HCT116 (cell line): ENCODE measurements around the gene IL17D. TPM values are rescaled to one million over a fixed set of nuclear protein-coding genes. Genes with fewer than 3 reads are reported as not detected.

Source experiments
- ATAC-seq: fragments of 200-7000 bp; cut with Tn5 transposase; 2 replicates; pipeline ENCODE4 v1.9.1; 2020; ENCODE audit warnings: mild to moderate bottlenecking, moderate library complexity
- BruUV-seq: library from RNA; stranded (reverse); fragments of 400-500 nt; replicated peaks from 2 replicates; lab custom pipeline; 2021; lab: Mats Ljungman, UMichigan
- CTCF ChIA-PET: fragments of 300-600 bp; sonication (Branson Sonifier 250); formaldehyde crosslinking; loops from one replicate; lab custom pipeline; 2021; ENCODE audit warnings: antibody characterized with exemption; lab: Charles Lee
- POLR2A ChIA-PET: fragments of 300-600, 350-600 bp; sonication (Branson Sonifier 250); formaldehyde crosslinking; loops from one replicate; lab custom pipeline; 2021; ENCODE audit warnings: antibody characterized with exemption; lab: Charles Lee
- RAD21 ChIA-PET, 2 experiments: fragments of 300-600 bp; sonication (Branson Sonifier 250); formaldehyde crosslinking; loops; one replicate each; lab custom pipeline; 2023; ENCODE audit warnings: low total read pairs in 2 of 2; ENCODE audit not compliant: uncharacterized antibody in 2 of 2, unreplicated experiment in 2 of 2, low non-redundant PET in 1 of 2; lab: Charles Lee
- DNase-seq: peaks from one replicate; pipeline ENCODE4 v3.0.0-alpha.2; 2010; ENCODE audit warnings: low read depth, low spot score
- H2AFZ ChIP-seq: fragments of 200-600 bp; shearing (Covaris generic), sonication (generic); 2 replicates; pipeline ENCODE4 v1.6.1; 2017; ENCODE audit warnings: low read depth, mixed run types, mixed read lengths, antibody characterized with exemption, low read length; ENCODE audit not compliant: poor library complexity, severe bottlenecking
- H3K27ac ChIP-seq: 2 replicates; pipeline ENCODE4 v1.5.1; 2012; ENCODE audit warnings: low read depth, low read length
- H3K27me3 ChIP-seq: fragments of 200-600 bp; sonication (generic); 2 replicates; pipeline ENCODE4 v1.6.1; 2016; ENCODE audit warnings: mixed run types, low read length, mixed read lengths; ENCODE audit not compliant: insufficient read depth
- H3K36me3 ChIP-seq, 2 experiments: fragments of 200-500 bp in 1 of 2; fragments of 200-600 bp in 1 of 2; sonication (Bioruptor generic) in 1 of 2; sonication (generic) in 1 of 2; 2 replicates each; pipeline versions ENCODE4 v1.5.1 to v1.6.1; 2014 to 2016; ENCODE audit warnings: low read length in 2 of 2, inconsistent platforms in 1 of 2, mixed read lengths in 1 of 2, mixed run types in 1 of 2; ENCODE audit not compliant: insufficient read depth in 2 of 2, control insufficient read depth in 1 of 2
- H3K4me1 ChIP-seq, 2 experiments: fragments of 200-600 bp in 1 of 2; sonication (generic) in 1 of 2; 2 replicates each; pipeline versions ENCODE4 v1.5.1 to v1.6.1; 2012 to 2017; ENCODE audit warnings: low read length in 2 of 2, inconsistent platforms in 1 of 2, mild to moderate bottlenecking in 1 of 2, mixed read lengths in 1 of 2, mixed run types in 1 of 2, moderate library complexity in 1 of 2; ENCODE audit not compliant: insufficient read depth in 2 of 2, control insufficient read depth in 1 of 2
- H3K4me2 ChIP-seq: fragments of 200-600 bp; sonication (generic); 2 replicates; pipeline ENCODE4 v1.6.1; 2017; ENCODE audit warnings: mixed run types, low read length, mixed read lengths
- H3K4me3 ChIP-seq, 2 experiments: fragments of 200-600 bp in 1 of 2; sonication (generic) in 1 of 2; replicated peaks in 1 of 2; 2 replicates each; pipeline ENCODE4 v1.5.1; 2011 to 2016; ENCODE audit warnings: low read length in 2 of 2, control low read depth in 1 of 2, low read depth in 1 of 2, mild to moderate bottlenecking in 1 of 2, mixed read lengths in 1 of 2, mixed run types in 1 of 2
- H3K79me2 ChIP-seq: fragments of 200-600 bp; sonication (generic); 2 replicates; pipeline ENCODE4 v1.6.1; 2017; ENCODE audit warnings: mild to moderate bottlenecking, mixed run types, low read length, moderate library complexity, mixed read lengths; ENCODE audit not compliant: insufficient read depth
- H3K9ac ChIP-seq: fragments of 200-600 bp; sonication (generic); 2 replicates; pipeline ENCODE4 v1.6.1; 2016; ENCODE audit warnings: low read length, mixed read lengths
- H3K9me2 ChIP-seq: fragments of 200-600 bp; sonication (generic), shearing (Covaris generic); 2 replicates; pipeline ENCODE4 v1.6.1; 2017; ENCODE audit warnings: mixed run types, mild to moderate bottlenecking, moderate library complexity; ENCODE audit not compliant: insufficient read depth
- H3K9me3 ChIP-seq, 2 experiments: fragments of 200-500 bp in 1 of 2; fragments of 200-600 bp in 1 of 2; sonication (Bioruptor generic) in 1 of 2; sonication (generic) in 1 of 2; 2 replicates each; pipeline ENCODE4 v1.6.1; 2014 to 2017; ENCODE audit warnings: low read length in 2 of 2, mixed read lengths in 2 of 2, inconsistent platforms in 1 of 2, low read depth in 1 of 2, mild to moderate bottlenecking in 1 of 2, mixed run types in 1 of 2, moderate library complexity in 1 of 2; ENCODE audit not compliant: control insufficient read depth in 1 of 2, insufficient read depth in 1 of 2
- H4K20me1 ChIP-seq: fragments of 200-600 bp; sonication (generic), shearing (Covaris generic); 2 replicates; pipeline ENCODE4 v1.6.1; 2017; ENCODE audit warnings: mixed run types, mild to moderate bottlenecking, moderate library complexity; ENCODE audit not compliant: insufficient read depth
- CBX3 ChIP-seq: IDR thresholded peaks from 2 replicates; pipeline ENCODE4 v1.6.1; 2012; ENCODE audit warnings: low read depth
- EGR1 ChIP-seq: IDR thresholded peaks from 2 replicates; pipeline ENCODE4 v1.6.1; 2012; ENCODE audit warnings: low read depth
- ELF1 ChIP-seq: IDR thresholded peaks from 2 replicates; pipeline ENCODE4 v1.6.1; 2012; ENCODE audit warnings: low read depth, borderline replicate concordance
- EZH2phosphoT487 ChIP-seq: fragments of 200-600 bp; IDR thresholded peaks from 2 replicates; pipeline ENCODE4 v1.6.1; 2018; ENCODE audit warnings: antibody characterized with exemption, borderline replicate concordance
- FOSL1 ChIP-seq: IDR thresholded peaks from 2 replicates; pipeline ENCODE4 v1.6.1; 2012; ENCODE audit warnings: low read depth
- POLR2A ChIP-seq: IDR thresholded peaks from 2 replicates; pipeline ENCODE4 v1.7.0; 2011; ENCODE audit warnings: borderline replicate concordance; ENCODE audit not compliant: insufficient read depth, insufficient read length; ENCODE audit errors: extremely low read depth
- POLR2AphosphoS5 ChIP-seq: IDR thresholded peaks from 2 replicates; pipeline ENCODE4 v1.6.1; 2011; ENCODE audit warnings: mild to moderate bottlenecking, low read depth, low read length, moderate library complexity
- RAD21 ChIP-seq: IDR thresholded peaks from 2 replicates; pipeline ENCODE4 v1.6.1; 2012; ENCODE audit warnings: low read depth, mild to moderate bottlenecking
- SIN3A ChIP-seq: IDR thresholded peaks from 2 replicates; pipeline ENCODE4 v1.6.1; 2012; ENCODE audit warnings: low read depth
- YY1 ChIP-seq: IDR thresholded peaks from 2 replicates; pipeline ENCODE4 v1.6.1; 2011; ENCODE audit warnings: low read length, low read depth, moderate library complexity, mild to moderate bottlenecking; ENCODE audit not compliant: insufficient replicate concordance; ENCODE audit errors: extremely low read depth
- intact Hi-C: fragments of 100-400 bp; cut with micrococcal nuclease; formaldehyde crosslinking; loops from 2 replicates; pipeline ENCODE4 v1.10.0; 2022
- total RNA-seq: library from RNA; stranded (reverse); gene quantifications from one replicate; pipeline ENCODE4 v1.2.1, GENCODE V29; 2021; ENCODE audit not compliant: unreplicated experiment
- TF ChIP-seq, protein P1 (sequence below): IDR thresholded peaks from 2 replicates; pipeline ENCODE4 v1.6.1; 2012
- TF ChIP-seq, protein P2 (sequence below): IDR thresholded peaks from 2 replicates; pipeline ENCODE4 v1.6.1; 2012; ENCODE audit warnings: low read depth
- TF ChIP-seq, protein P3 (sequence below): IDR thresholded peaks from 2 replicates; pipeline ENCODE4 v1.6.1; 2012

The IL17D gene
- total RNA-seq, 1 experiment from 2014 or later = 0.25 TPM

DNA sequence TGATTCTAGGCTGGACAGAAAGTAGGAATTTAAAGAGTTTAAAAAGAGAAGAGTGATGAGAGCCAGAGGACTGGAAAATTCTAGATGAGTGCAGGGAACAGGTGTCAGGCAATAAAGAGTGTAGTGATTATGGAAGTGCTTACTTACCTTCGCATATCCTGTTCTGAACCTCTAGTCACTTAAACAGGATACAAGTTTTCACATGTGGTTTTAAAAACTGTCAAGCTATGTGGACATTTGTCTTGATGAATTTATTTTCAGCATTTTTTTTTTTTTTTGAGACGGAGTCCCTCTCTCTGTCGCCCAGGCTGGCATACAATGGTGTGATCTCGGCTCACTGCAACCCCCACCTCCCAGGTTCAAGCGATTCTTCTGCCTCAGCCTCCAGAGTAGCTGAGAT lies 34.3 kb upstream of the IL17D start:
- ChIA-PET POLR2A (no interaction called here), CTCF (no interaction called here), RAD21 (no interaction called here)
- BruUV-seq = no TSS peak
- H3K36me3 ChIP-seq = peaks cover 0 to 3% of the 10 kb centered on the region in 2 experiments; a peak in 1 of 4 replicates
- no peak overlapping the region for H3K4me3 ChIP-seq
- no peak overlapping the region for H2AFZ ChIP-seq
- no peak for DNase-seq
- no peaks in the 10 kb centered on the region for H3K79me2 ChIP-seq
- H3K4me2 ChIP-seq = no peak overlapping the region
- H4K20me1 ChIP-seq = no peaks in the 10 kb centered on the region
- intact Hi-C loops = no loop called here
- no peaks in the 10 kb centered on the region for H3K27me3 ChIP-seq
- no peaks in the 10 kb centered on the region for H3K9me3 ChIP-seq
- no peaks in the 10 kb centered on the region for H3K4me1 ChIP-seq
- no peak overlapping the region for H3K27ac ChIP-seq
- TF ChIP-seq, protein P1, sequence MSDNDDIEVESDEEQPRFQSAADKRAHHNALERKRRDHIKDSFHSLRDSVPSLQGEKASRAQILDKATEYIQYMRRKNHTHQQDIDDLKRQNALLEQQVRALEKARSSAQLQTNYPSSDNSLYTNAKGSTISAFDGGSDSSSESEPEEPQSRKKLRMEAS = no peak
- TF ChIP-seq, all 23 proteins: peak for 0
- no peak for ATAC-seq
- Histone ChIP-seq H3K9ac (no peak overlapping the region), H3K9me2 (no peaks in the 10 kb centered on the region)

DNA sequence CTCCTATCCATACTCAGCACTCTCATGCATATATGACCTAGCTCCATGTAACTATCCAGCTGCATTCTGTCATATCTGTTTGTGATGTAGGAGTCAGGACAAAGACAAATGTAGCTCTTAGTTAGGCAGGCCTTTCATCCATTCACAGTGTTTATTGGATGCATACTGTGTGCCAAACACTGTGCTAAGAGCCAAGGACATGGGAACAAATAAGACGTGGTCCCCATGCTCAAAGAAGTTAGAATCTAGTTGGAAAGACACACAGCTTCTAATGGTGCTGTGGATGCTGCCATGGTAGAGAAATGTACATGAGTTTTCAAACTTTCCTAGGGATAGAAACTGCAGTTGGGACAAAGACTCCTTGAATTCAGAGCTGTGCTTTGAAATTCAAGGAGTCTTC lies 31.7 kb upstream of the IL17D start:
- CTCF ChIA-PET = no interaction called here
- no TSS peak for BruUV-seq

More for the DNA sequence above, 31.7 kb upstream of the IL17D start:
- POLR2A ChIA-PET = no interaction called here
- TF ChIP-seq FOSL1 (no peak), POLR2AphosphoS5 (no peak), EZH2phosphoT487 (no peak), RAD21 (no peak), YY1 (no peak), POLR2A (no peak), CBX3 (no peak), SIN3A (no peak), ELF1 (no peak), EGR1 (no peak)
- TF ChIP-seq, protein P2, sequence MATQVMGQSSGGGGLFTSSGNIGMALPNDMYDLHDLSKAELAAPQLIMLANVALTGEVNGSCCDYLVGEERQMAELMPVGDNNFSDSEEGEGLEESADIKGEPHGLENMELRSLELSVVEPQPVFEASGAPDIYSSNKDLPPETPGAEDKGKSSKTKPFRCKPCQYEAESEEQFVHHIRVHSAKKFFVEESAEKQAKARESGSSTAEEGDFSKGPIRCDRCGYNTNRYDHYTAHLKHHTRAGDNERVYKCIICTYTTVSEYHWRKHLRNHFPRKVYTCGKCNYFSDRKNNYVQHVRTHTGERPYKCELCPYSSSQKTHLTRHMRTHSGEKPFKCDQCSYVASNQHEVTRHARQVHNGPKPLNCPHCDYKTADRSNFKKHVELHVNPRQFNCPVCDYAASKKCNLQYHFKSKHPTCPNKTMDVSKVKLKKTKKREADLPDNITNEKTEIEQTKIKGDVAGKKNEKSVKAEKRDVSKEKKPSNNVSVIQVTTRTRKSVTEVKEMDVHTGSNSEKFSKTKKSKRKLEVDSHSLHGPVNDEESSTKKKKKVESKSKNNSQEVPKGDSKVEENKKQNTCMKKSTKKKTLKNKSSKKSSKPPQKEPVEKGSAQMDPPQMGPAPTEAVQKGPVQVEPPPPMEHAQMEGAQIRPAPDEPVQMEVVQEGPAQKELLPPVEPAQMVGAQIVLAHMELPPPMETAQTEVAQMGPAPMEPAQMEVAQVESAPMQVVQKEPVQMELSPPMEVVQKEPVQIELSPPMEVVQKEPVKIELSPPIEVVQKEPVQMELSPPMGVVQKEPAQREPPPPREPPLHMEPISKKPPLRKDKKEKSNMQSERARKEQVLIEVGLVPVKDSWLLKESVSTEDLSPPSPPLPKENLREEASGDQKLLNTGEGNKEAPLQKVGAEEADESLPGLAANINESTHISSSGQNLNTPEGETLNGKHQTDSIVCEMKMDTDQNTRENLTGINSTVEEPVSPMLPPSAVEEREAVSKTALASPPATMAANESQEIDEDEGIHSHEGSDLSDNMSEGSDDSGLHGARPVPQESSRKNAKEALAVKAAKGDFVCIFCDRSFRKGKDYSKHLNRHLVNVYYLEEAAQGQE = no peak
- TF ChIP-seq, protein P1 = no peak
- TF ChIP-seq, protein P3, sequence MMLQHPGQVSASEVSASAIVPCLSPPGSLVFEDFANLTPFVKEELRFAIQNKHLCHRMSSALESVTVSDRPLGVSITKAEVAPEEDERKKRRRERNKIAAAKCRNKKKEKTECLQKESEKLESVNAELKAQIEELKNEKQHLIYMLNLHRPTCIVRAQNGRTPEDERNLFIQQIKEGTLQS = no peak
- RAD21 ChIA-PET = no interaction called here
- no peaks in the 10 kb centered on the region; a peak in 1 of 4 replicates for H3K36me3 ChIP-seq
- intact Hi-C loops = no loop called here
- H2AFZ ChIP-seq = no peak overlapping the region
- no peak overlapping the region for H3K4me3 ChIP-seq
- no peak overlapping the region for H3K9ac ChIP-seq
- H3K4me1 ChIP-seq = no peaks in the 10 kb centered on the region
- no peaks in the 10 kb centered on the region for H4K20me1 ChIP-seq
- DNase-seq (no peak), ATAC-seq (no peak)
- H3K9me3 ChIP-seq = no peaks in the 10 kb centered on the region
- H3K27me3 ChIP-seq = no peaks in the 10 kb centered on the region
- H3K79me2 ChIP-seq = no peaks in the 10 kb centered on the region
- no peaks in the 10 kb centered on the region for H3K9me2 ChIP-seq
- H3K4me2 ChIP-seq = no peak overlapping the region
- no peak overlapping the region for H3K27ac ChIP-seq
